Measurements from ENCODE around the gene DNAJA3.

- TF ChIP-seq PKNOX1 (IDR thresholded peaks at IDR 0.05), result no peak
- no peak for TF ChIP-seq CTBP1 (IDR thresholded peaks at IDR 0.05; ENCODE audit: borderline replicate concordance)
- TF ChIP-seq BHLHE40 (IDR thresholded peaks at IDR 0.05; ENCODE audit: borderline replicate concordance), result no peak
- no peak for TF ChIP-seq FOXA1 (IDR thresholded peaks at IDR 0.05)
- TF ChIP-seq ARNT (IDR thresholded peaks at IDR 0.05), result no peak
- no peak for TF ChIP-seq HDGF (IDR thresholded peaks at IDR 0.05; ENCODE audit: borderline replicate concordance)
- TF ChIP-seq FOXK2 (IDR thresholded peaks at IDR 0.05), result no peak
- no peak for TF ChIP-seq NFRKB (IDR thresholded peaks at IDR 0.05)
- no peak for TF ChIP-seq SP1 (IDR thresholded peaks at IDR 0.05)
- no peak for TF ChIP-seq ELF4 (IDR thresholded peaks at IDR 0.05)
- TF ChIP-seq SUZ12 (IDR thresholded peaks at IDR 0.05), result no peak
These were observed 27.0 kb downstream of the DNAJA3 start for GRCh38 chr16:4452674-4453073.
